Activated CD4-positive, alpha-beta T cell treated with anti-CD3 and anti-CD28 coated beads, Interleukin-2, amount 50 U/mL, for 16 hours (primary cell): Measurements from ENCODE around the gene RORC.
"Not testable (repeated sequence)": the region's sequence is repeated elsewhere in the genome, so short reads cannot be mapped to it uniquely, and the experiment has no call there.

ENCODE experiments used
- DNase-seq: peaks from one replicate; pipeline ENCODE4 v3.0.0-alpha.2; 2020

RORC gene

GRCh38 chr1:151803915-151804314, 27.7 kb downstream of the RORC start:
- no peak for DNase-seq

- no peak for DNase-seq
These were observed 28.4 kb downstream of the RORC start for GRCh38 chr1:151803164-151803563.

- DNase-seq: no peak
These were observed 29.2 kb downstream of the RORC start for GRCh38 chr1:151802372-151802771.

- no peak for DNase-seq
These were observed 29.8 kb downstream of the RORC start for GRCh38 chr1:151801846-151802245.

GRCh38 chr1:151801310-151801820, 30.2 kb downstream of the RORC start:
- no peak for DNase-seq

GRCh38 chr1:151800830-151801229, 30.8 kb downstream of the RORC start:
- DNase-seq: no peak

GRCh38 chr1:151799179-151800022, 32.2 kb downstream of the RORC start:
- DNase-seq: no peak

- no peak for DNase-seq
These were observed 33.0 kb downstream of the RORC start for GRCh38 chr1:151798571-151798970.

GRCh38 chr1:151790940-151791651, 40.5 kb downstream of the RORC start:
- no peak for DNase-seq

- DNase-seq: peak; percentile 100
These were observed 41.3 kb downstream of the RORC start, which contains the start of gene TDRKH for GRCh38 chr1:151790071-151790939. TSS of gene TDRKH (minus strand) at chr1:151790500. CDS start at chr1:151783022, 7,478 bp downstream.

GRCh38 chr1:151787689-151788088, 43.9 kb downstream of the RORC start:
- DNase-seq: no peak

- no peak for DNase-seq
These were observed 47.8 kb downstream of the RORC start for GRCh38 chr1:151783796-151784195.

- no peak for DNase-seq
These were observed 48.9 kb downstream of the RORC start for GRCh38 chr1:151782741-151783140.

- not testable (repeated sequence) for DNase-seq
These were observed 49.6 kb downstream of the RORC start for GRCh38 chr1:151782026-151782425.

GRCh38 chr1:151780736-151781135, 50.9 kb downstream of the RORC start:
- not testable (repeated sequence) for DNase-seq

- no peak for DNase-seq
These were observed 51.8 kb downstream of the RORC start for GRCh38 chr1:151779852-151780251.

- no peak for DNase-seq
These were observed 54.3 kb downstream of the RORC start for GRCh38 chr1:151777317-151777716.

GRCh38 chr1:151776665-151777062, 54.9 kb downstream of the RORC start:
- DNase-seq: no peak

GRCh38 chr1:151775894-151776664, 55.5 kb downstream of the RORC start:
- DNase-seq: no peak

GRCh38 chr1:151774256-151774922, 57.2 kb downstream of the RORC start:
- DNase-seq: no peak

- no peak for DNase-seq
These were observed 57.9 kb downstream of the RORC start for GRCh38 chr1:151773702-151774101.
